ENCODE measurements around the gene SETBP1. TPM values are rescaled to one million over a fixed set of nuclear protein-coding genes. Genes with fewer than 3 reads are reported as not detected.

Gene SETBP1
- total and polyA plus RNA-seq, 9 of the 15 experiments (the other 6 are each of a cell fraction or from before 2014, with no cell fraction given): under 0.01 to 0.13 (median 0.04) TPM

- H3K79me2 ChIP-seq (ENCODE audit: control insufficient read depth, insufficient read depth, low read length): no peaks in the 10 kb centered on the region
- DNase-seq (ENCODE audit: extremely low read depth in 1 of 4, low spot score in 3 of 4): no peak
- H3K36me3 ChIP-seq (ENCODE audit: control insufficient read depth, insufficient read depth, low read length): no peaks in the 10 kb centered on the region
- CTCF ChIA-PET (ENCODE audit: low intra/inter-chr PET ratio): no interaction called here
- in situ Hi-C loops (cut with MboI): no loop called here
- no peak overlapping the region for H2AFZ ChIP-seq (ENCODE audit: low read depth, low read length)
- FAIRE-seq: no peak
- BruUV-seq (replicated peaks): no TSS peak
- H3K9me3 ChIP-seq (replicated peaks; ENCODE audit: control insufficient read depth, insufficient read depth, low read depth, low read length): no peaks in the 10 kb centered on the region
- 3% methylated on average over 7 of the region's 7 CpGs for WGBS (ENCODE audit: insufficient coverage, low coverage, missing lambda C conversion rate)
- no peak overlapping the region for H3K4me2 ChIP-seq (ENCODE audit: insufficient read depth, low read length)
- H3K9me1 ChIP-seq (ENCODE audit: control insufficient read depth, insufficient read depth, low read length): no peaks in the 10 kb centered on the region
- ATAC-seq: no peak
- no peak overlapping the region for H3K9ac ChIP-seq (ENCODE audit: insufficient read depth in 1 of 2, low read depth in 2 of 2, low read length in 2 of 2)
- intact Hi-C loops (cut with micrococcal nuclease): no loop called here
- H4K20me1 ChIP-seq (replicated peaks; ENCODE audit: control insufficient read depth, insufficient read depth, low read length): no peaks in the 10 kb centered on the region
- TF ChIP-seq POLR3A (IDR thresholded peaks at IDR 0.05; ENCODE audit: borderline replicate concordance, extremely low read depth, insufficient read depth, insufficient read length) (no peak), EGR1 (conservative IDR thresholded peaks at IDR 0.05) (no peak), ZNF165 (CRISPR knock-in tag; IDR thresholded peaks at IDR 0.05; ENCODE audit: borderline replicate concordance) (no peak), GTF2E2 (tag; IDR thresholded peaks at IDR 0.05) (no peak), ZBTB43 (CRISPR knock-in tag; IDR thresholded peaks at IDR 0.05) (no peak), MAZ (CRISPR knock-in tag; conservative IDR thresholded peaks at IDR 0.05 in 1 of 2, IDR thresholded peaks at IDR 0.05 in 1 of 2) (no peak)
- H3K27me3 ChIP-seq (ENCODE audit: control insufficient read depth in 2 of 2, insufficient read depth in 2 of 2, low read length in 2 of 2): no peaks in the 10 kb centered on the region
- H3K27ac ChIP-seq (ENCODE audit: extremely low read depth, low read depth, low read length): no peak overlapping the region
- H3K4me1 ChIP-seq (replicated peaks in 1 of 2; ENCODE audit: control insufficient read depth in 2 of 2, insufficient read depth in 2 of 2, low read length in 2 of 2): no peaks in the 10 kb centered on the region
- POLR2A ChIA-PET: interaction anchor here (1.2 kb wide), 1 partner anchor 503 kb away, joined by 3 read pairs; no protein-coding TSS in a partner anchor
- no peak overlapping the region for H3K4me3 ChIP-seq
Observed at GRCh38 chr18:45108754-45109153, 428.1 kb downstream of the SETBP1 start.
